ENCODE results near the gene C6orf47.

Gene C6orf47

DNA sequence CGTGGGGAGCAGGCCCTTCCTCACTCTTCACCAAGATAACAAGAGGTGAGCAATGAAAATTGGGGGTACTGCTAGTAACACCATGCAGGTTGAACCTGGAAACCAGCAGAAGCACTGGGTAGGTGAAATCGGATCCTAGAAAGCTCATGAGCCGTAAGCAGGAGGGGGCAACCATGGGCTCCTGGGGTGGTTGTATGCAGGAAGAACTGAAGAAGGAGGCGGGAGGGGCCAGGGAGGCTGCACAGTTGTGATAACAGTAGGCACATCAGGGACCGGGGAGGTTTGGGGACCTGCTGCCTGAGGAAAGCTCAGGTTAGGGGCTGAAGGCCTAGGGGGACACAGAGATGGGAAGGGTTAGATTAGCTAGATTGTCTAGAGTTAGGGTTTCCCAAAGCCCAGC lies 25.9 kb upstream of the C6orf47 start:
- no peak for TF ChIP-seq TAF1 (IDR thresholded peaks at IDR 0.05; ENCODE audit: borderline replicate concordance, insufficient read depth, low read length)
- TF ChIP-seq REST (IDR thresholded peaks at IDR 0.05; ENCODE audit: insufficient read depth in 1 of 2, low read depth in 2 of 2, low read length in 2 of 2): no peak
- TF ChIP-seq FOXP2 (optimal IDR thresholded peaks at IDR 0.05; ENCODE audit: borderline replicate concordance, extremely low read depth, extremely low read length, insufficient read depth): no peak
- no peak for TF ChIP-seq POLR2AphosphoS5 (IDR thresholded peaks at IDR 0.05; ENCODE audit: low read depth, low read length)
- TF ChIP-seq SIN3A (IDR thresholded peaks at IDR 0.05; ENCODE audit: borderline replicate concordance, insufficient read depth, low read length): no peak

DNA sequence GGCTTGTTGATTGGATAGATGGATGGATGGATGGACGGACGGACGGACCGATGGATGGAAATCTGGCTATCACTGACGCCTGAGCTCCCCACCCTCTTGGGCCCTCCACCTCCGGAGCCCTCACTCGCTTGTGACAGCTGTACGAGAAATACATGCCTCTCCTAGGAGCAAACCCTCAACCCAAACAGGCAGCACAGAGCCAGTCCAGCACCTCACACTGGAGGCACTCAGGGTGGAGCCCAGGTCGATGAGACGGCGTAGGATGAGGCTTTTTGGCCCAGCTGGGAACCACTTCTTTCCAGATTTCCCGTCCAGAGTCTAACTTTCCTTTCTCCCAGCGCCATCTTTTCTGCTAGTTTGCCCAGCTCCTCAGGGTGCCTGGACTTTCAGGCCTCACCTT lies 23.0 kb upstream of the C6orf47 start:
- TF ChIP-seq FOXP2 (optimal IDR thresholded peaks at IDR 0.05; ENCODE audit: borderline replicate concordance, extremely low read depth, extremely low read length, insufficient read depth) (no peak), REST (IDR thresholded peaks at IDR 0.05; ENCODE audit: insufficient read depth in 1 of 2, low read depth in 2 of 2, low read length in 2 of 2) (no peak), POLR2AphosphoS5 (IDR thresholded peaks at IDR 0.05; ENCODE audit: low read depth, low read length) (no peak), SIN3A (IDR thresholded peaks at IDR 0.05; ENCODE audit: borderline replicate concordance, insufficient read depth, low read length) (no peak), TAF1 (IDR thresholded peaks at IDR 0.05; ENCODE audit: borderline replicate concordance, insufficient read depth, low read length) (no peak)

GRCh38 chr6:31681135-31681671 lies 20.6 kb upstream of the C6orf47 start:
- TF ChIP-seq REST (IDR thresholded peaks at IDR 0.05; ENCODE audit: insufficient read depth in 1 of 2, low read depth in 2 of 2, low read length in 2 of 2) (no peak), TAF1 (IDR thresholded peaks at IDR 0.05; ENCODE audit: borderline replicate concordance, insufficient read depth, low read length) (no peak), FOXP2 (optimal IDR thresholded peaks at IDR 0.05; ENCODE audit: borderline replicate concordance, extremely low read depth, extremely low read length, insufficient read depth) (no peak), POLR2AphosphoS5 (IDR thresholded peaks at IDR 0.05; ENCODE audit: low read depth, low read length) (no peak), SIN3A (IDR thresholded peaks at IDR 0.05; ENCODE audit: borderline replicate concordance, insufficient read depth, low read length) (no peak)

DNA sequence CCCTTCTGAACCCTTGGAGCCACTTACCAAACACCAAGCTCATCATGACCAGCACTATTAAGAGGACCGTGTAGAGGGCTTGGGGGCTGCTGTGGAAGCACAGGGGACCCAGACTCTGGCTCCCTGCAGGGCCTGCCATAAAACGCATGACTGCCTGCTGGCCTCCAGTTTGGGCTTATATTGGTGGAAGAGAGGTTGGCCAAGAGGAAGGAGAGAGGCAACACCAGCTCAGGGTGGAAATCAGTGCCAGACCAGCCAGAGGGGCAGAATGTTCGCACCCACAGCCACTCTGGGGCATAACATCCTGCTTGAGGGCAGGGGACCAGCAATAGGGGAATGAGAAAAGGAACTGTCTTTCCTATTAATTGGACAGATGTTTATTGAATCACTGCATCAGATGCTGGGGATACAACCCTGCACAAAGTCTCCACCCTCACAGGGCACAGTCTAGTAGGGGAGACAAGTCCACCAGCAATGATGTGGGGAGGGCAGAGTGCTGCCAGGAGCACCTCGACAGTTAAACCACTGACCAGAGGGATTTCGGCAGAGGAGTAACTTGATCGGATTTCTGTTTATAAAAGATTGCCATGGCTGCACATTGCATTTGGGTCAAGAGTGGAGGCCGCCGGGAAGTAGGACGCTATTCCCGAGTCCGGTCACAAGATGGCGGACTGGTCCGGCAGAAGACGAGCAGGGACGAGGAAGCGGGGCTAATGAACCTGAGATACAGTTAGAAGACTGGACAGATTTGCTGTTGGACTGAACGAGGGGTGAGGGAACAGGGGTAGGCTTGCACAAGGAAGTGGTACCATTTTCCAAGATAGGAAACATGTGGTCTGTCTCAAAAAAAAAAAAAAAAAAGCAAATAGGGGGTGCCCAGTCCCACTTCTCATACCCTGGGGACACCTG lies 19.9 kb upstream of the C6orf47 start, which contains the start of gene LY6G5C:
LY6G5C (minus strand) TSS at position 842 of the 909 bp plus-strand sequence; CDS start at position 148, 694 bp downstream.
- TF ChIP-seq POLR2AphosphoS5 (IDR thresholded peaks at IDR 0.05; ENCODE audit: low read depth, low read length): no peak
- TF ChIP-seq REST (IDR thresholded peaks at IDR 0.05; ENCODE audit: insufficient read depth in 1 of 2, low read depth in 2 of 2, low read length in 2 of 2): no peak
- peak; percentile 48; the same call in 1 of the 2 replicates for TF ChIP-seq SIN3A (IDR thresholded peaks at IDR 0.05; ENCODE audit: borderline replicate concordance, insufficient read depth, low read length)
- TF ChIP-seq TAF1 (IDR thresholded peaks at IDR 0.05; ENCODE audit: borderline replicate concordance, insufficient read depth, low read length): no peak
- TF ChIP-seq FOXP2 (optimal IDR thresholded peaks at IDR 0.05; ENCODE audit: borderline replicate concordance, extremely low read depth, extremely low read length, insufficient read depth): no peak

All from PFSK-1 (cell line).